GM21717 (cell line): ENCODE results near the gene DNAH12.

Experiments used
- ATAC-seq: cut with Tn5 transposase; IDR thresholded peaks from one replicate; pipeline ENCODE4 v1.9.1; 2021; ENCODE audit warnings: mild to moderate bottlenecking, moderate library complexity; ENCODE audit not compliant: unreplicated experiment

The DNAH12 gene

GRCh38 chr3:57544181-57545125 is at the start of gene DNAH12:
Gene DNAH12, minus strand, starts transcription at chr3:57544344. Its CDS starts 1,474 bp downstream, at chr3:57542870.
- ATAC-seq: no peak

GRCh38 chr3:57592306-57592705 is 48.2 kb upstream of the DNAH12 start:
- no peak for ATAC-seq

GRCh38 chr3:57587905-57588304 is 43.8 kb upstream of the DNAH12 start:
- ATAC-seq: no peak

GRCh38 chr3:57586778-57587177 is 42.6 kb upstream of the DNAH12 start:
- no peak for ATAC-seq

- no peak for ATAC-seq
These were observed 39.4 kb upstream of the DNAH12 start for GRCh38 chr3:57583544-57583943.

- no peak for ATAC-seq
These were observed 38.5 kb upstream of the DNAH12 start for GRCh38 chr3:57582474-57583168.

- no peak for ATAC-seq
These were observed 33.7 kb upstream of the DNAH12 start for GRCh38 chr3:57577801-57578200.

GRCh38 chr3:57575966-57576626 is 32.0 kb upstream of the DNAH12 start:
- no peak for ATAC-seq

- ATAC-seq: no peak
These were observed 28.0 kb upstream of the DNAH12 start for GRCh38 chr3:57572096-57572495.

GRCh38 chr3:57570878-57571277 is 26.7 kb upstream of the DNAH12 start:
- no peak for ATAC-seq

GRCh38 chr3:57569859-57570450 is 25.8 kb upstream of the DNAH12 start:
- no peak for ATAC-seq

GRCh38 chr3:57559526-57559925 is 15.4 kb upstream of the DNAH12 start:
- ATAC-seq: no peak

- peak; percentile 6 for ATAC-seq
These were observed 13.0 kb upstream of the DNAH12 start for GRCh38 chr3:57557085-57557537.

- ATAC-seq: peak; percentile 43
These were observed 12.4 kb upstream of the DNAH12 start for GRCh38 chr3:57556459-57557084.

- peak; percentile 83 for ATAC-seq
These were observed 11.8 kb upstream of the DNAH12 start, which contains the start of gene PDE12 for GRCh38 chr3:57555738-57556458. Gene PDE12, plus strand, starts transcription at chr3:57556274. Its CDS starts 106 bp downstream, at chr3:57556380.

GRCh38 chr3:57555306-57555705 is 11.2 kb upstream of the DNAH12 start:
- ATAC-seq: no peak

GRCh38 chr3:57546616-57547015 is 2.5 kb upstream of the DNAH12 start:
- no peak for ATAC-seq

GRCh38 chr3:57545636-57546268 is 1.6 kb upstream of the DNAH12 start:
- ATAC-seq: no peak

- ATAC-seq: no peak
These were observed 5.7 kb downstream of the DNAH12 start for GRCh38 chr3:57538465-57538864.
